Esophagus squamous epithelium (tissue), 5 donors: ENCODE measurements around the gene CYTH2. TPM values are rescaled to one million over a fixed set of nuclear protein-coding genes. Genes with fewer than 3 reads are reported as not detected.
"Not testable (repeated sequence)": the region's sequence is repeated elsewhere in the genome, so short reads cannot be mapped to it uniquely, and the experiment has no call there.

Experiments
- DNase-seq: peaks from one replicate; lab custom pipeline; 2025; lab: John Stamatoyannopoulos, UW
- H3K27ac ChIP-seq, 4 donors: fragments of 200-600 bp; sonication (generic); one replicate each; pipeline ENCODE4 v1.5.1; 2016 to 2019; ENCODE audit warnings: mild to moderate bottlenecking in 1 of 4
- H3K27me3 ChIP-seq, 4 donors: fragments of 200-600 bp; sonication (generic); 1 replicate in 3 of 4; 2 replicates in 1 of 4; pipeline versions ENCODE4 v1.5.1 to v1.6.0; 2017 to 2021; ENCODE audit warnings: antibody characterized with exemption in 1 of 4
- H3K36me3 ChIP-seq, 3 donors: fragments of 200-600 bp; sonication (generic); one replicate each; pipeline ENCODE4 v1.5.1; 2016 to 2019
- H3K4me1 ChIP-seq, 3 donors: fragments of 200-600 bp; sonication (generic); one replicate each; pipeline ENCODE4 v1.5.1; 2017 to 2019
- H3K4me3 ChIP-seq, 4 donors: fragments of 200-600 bp; sonication (generic); 1 replicate in 3 of 4; 2 replicates in 1 of 4; pipeline ENCODE4 v1.5.1; 2016 to 2019; ENCODE audit warnings: mild to moderate bottlenecking in 2 of 4, moderate library complexity in 1 of 4
- H3K9me3 ChIP-seq, 3 donors: fragments of 200-600 bp; sonication (generic); one replicate each; pipeline ENCODE4 v1.5.1; 2016 to 2019
- CTCF ChIP-seq, 6 experiments: fragments of 450-650 bp in 4 of 6; fragments of 200-600 bp in 2 of 6; sonication (generic) in 2 of 6; IDR thresholded peaks; one replicate each; pipeline ENCODE4 v1.5.1; 2016 to 2019; ENCODE audit warnings: antibody characterized with exemption in 6 of 6, mild to moderate bottlenecking in 4 of 6, moderate library complexity in 4 of 6
- POLR2A ChIP-seq, 4 donors: fragments of 450-650 bp; IDR thresholded peaks; one replicate each; pipeline ENCODE4 v1.6.1; 2017; ENCODE audit warnings: antibody characterized with exemption in 4 of 4, mild to moderate bottlenecking in 4 of 4, moderate library complexity in 3 of 4
- WGBS, 2 donors: methylation state at CpG; one replicate each; pipeline ENCODE4 v1.1.5; 2018; 5-methylcytosine and 5-hydroxymethylcytosine counted together
- intact Hi-C: fragments of 100-400 bp; cut with DNase I; formaldehyde crosslinking; loops from one replicate; pipeline ENCODE4 v1.15.0; 2022
- total RNA-seq, 4 donors: library from RNA; depleted of rRNA; stranded (reverse); fragments of >200 nt; gene quantifications; one replicate each; pipeline ENCODE4 v1.1.0, GENCODE V29; 2016
- donor health status: DM: yes; HTN: yes; CAD: no.

CYTH2 gene
- total RNA-seq, 4 donors from 2014 or later: 40.8 to 101 (median 47.8) TPM

- H3K27ac ChIP-seq: peak overlapping the region in 1 of 4 donors; percentile 93
- intact Hi-C loops: no loop called here
- H3K9me3 ChIP-seq: no peaks in the 10 kb centered on the region
- no peak overlapping the region for H3K4me3 ChIP-seq
- H3K4me1 ChIP-seq: peaks cover 15 to 41% (median 27%) of the 10 kb centered on the region in 3 donors
- peaks cover 5 to 28% (median 13%) of the 10 kb centered on the region in 3 donors for H3K36me3 ChIP-seq
- DNase-seq: no peak
- no peaks in the 10 kb centered on the region for H3K27me3 ChIP-seq
- 54 to 66% methylated on average over 6 to 7 of the region's 7 CpGs for WGBS, 2 donors
- no peak for TF ChIP-seq POLR2A (IDR thresholded peaks at IDR 0.05)
Measured at GRCh38 chr19:48481846-48482639, 12.9 kb downstream of the CYTH2 start.

GRCh38 chr19:48483301-48483700 is 14.1 kb downstream of the CYTH2 start:
- no peaks in the 10 kb centered on the region for H3K27me3 ChIP-seq
- no peak overlapping the region for H3K27ac ChIP-seq
- peaks cover 5 to 15% (median 6%) of the 10 kb centered on the region in 3 donors for H3K36me3 ChIP-seq
- no peak overlapping the region for H3K4me3 ChIP-seq
- intact Hi-C loops: no loop called here
- no peaks in the 10 kb centered on the region for H3K9me3 ChIP-seq
- no peak for DNase-seq
- H3K4me1 ChIP-seq: peaks cover 21 to 54% (median 38%) of the 10 kb centered on the region in 3 donors
- no peak for TF ChIP-seq CTCF (IDR thresholded peaks at IDR 0.05)
- 100% methylated on average over 1 of the region's 3 CpGs; no CpG with 5 or more reads in 1 of the 2 donors for WGBS, 2 donors

- 78 to 79% methylated on average over 16 of the region's 16 CpGs for WGBS, 2 donors
- Histone ChIP-seq H3K36me3 (peaks cover 0 to 4% (median under 1%) of the 10 kb centered on the region in 3 donors), H3K4me1 (peaks cover 22 to 65% (median 43%) of the 10 kb centered on the region in 3 donors), H3K9me3 (no peaks in the 10 kb centered on the region), H3K27ac (no peak overlapping the region), H3K4me3 (no peak overlapping the region), H3K27me3 (no peaks in the 10 kb centered on the region)
- TF ChIP-seq CTCF (IDR thresholded peaks at IDR 0.05) (no peak), POLR2A (IDR thresholded peaks at IDR 0.05) (no peak)
- intact Hi-C loops: no loop called here
- DNase-seq: no peak
Measured at GRCh38 chr19:48484247-48484893, 15.2 kb downstream of the CYTH2 start.

- peaks cover 0 to 4% (median 0%) of the 10 kb centered on the region in 3 donors for H3K36me3 ChIP-seq
- no peak overlapping the region for H3K27ac ChIP-seq
- H3K9me3 ChIP-seq: no peaks in the 10 kb centered on the region
- no peak for TF ChIP-seq POLR2A (IDR thresholded peaks at IDR 0.05)
- TF ChIP-seq CTCF (IDR thresholded peaks at IDR 0.05): no peak
- no peaks in the 10 kb centered on the region for H3K27me3 ChIP-seq
- 82 to 90% methylated on average over 2 to 19 of the region's 37 CpGs for WGBS, 2 donors
- DNase-seq: no peak
- H3K4me3 ChIP-seq: no peak overlapping the region
- intact Hi-C loops: no loop called here
- peaks cover 19 to 66% (median 43%) of the 10 kb centered on the region in 3 donors for H3K4me1 ChIP-seq
Measured at GRCh38 chr19:48484931-48485612, 15.9 kb downstream of the CYTH2 start.

GRCh38 chr19:48486706-48487105 is 17.5 kb downstream of the CYTH2 start:
- intact Hi-C loops, H3K4me3 ChIP-seq, H3K27me3 ChIP-seq, DNase-seq, H3K36me3 ChIP-seq, H3K9me3 ChIP-seq: not testable (repeated sequence)
- peaks cover 7 to 66% (median 34%) of the 10 kb centered on the region in 3 donors for H3K4me1 ChIP-seq
- peak overlapping the region; percentile 28 to 89 (median 82) for H3K27ac ChIP-seq
- WGBS, 2 donors: 43 to 44% methylated on average over 10 of the region's 10 CpGs
